ENCODE data around the gene INAFM2. TPM values are rescaled to one million over a fixed set of nuclear protein-coding genes. Genes with fewer than 3 reads are reported as not detected.

Gene INAFM2
- total RNA-seq, 1 donor from 2014 or later: 19.2 TPM

- Mint-ChIP-seq H3K27ac (no peak overlapping the region), H3K9me3 (no peaks in the 10 kb centered on the region), H3K4me3 (no peak overlapping the region), H3K27me3 (ENCODE audit: low read depth) (peaks cover 44% of the 10 kb centered on the region), H3K4me1 (peaks cover 30% of the 10 kb centered on the region), H3K36me3 (no peaks in the 10 kb centered on the region)
- no peak for DNase-seq (ENCODE audit: low spot score in 2 of 2, unreplicated experiment in 2 of 2)
- no peak for TF ChIP-seq CTCF (IDR thresholded peaks at IDR 0.05; ENCODE audit: unreplicated experiment)
These were observed 37.9 kb upstream of the INAFM2 start for GRCh38 chr15:40285554-40286011.

- peaks cover 29% of the 10 kb centered on the region for H3K4me1 Mint-ChIP-seq
- no peak for TF ChIP-seq CTCF (IDR thresholded peaks at IDR 0.05; ENCODE audit: unreplicated experiment)
- no peak overlapping the region for H3K4me3 Mint-ChIP-seq
- peaks cover 39% of the 10 kb centered on the region for H3K27me3 Mint-ChIP-seq (ENCODE audit: low read depth)
- H3K36me3 Mint-ChIP-seq: no peaks in the 10 kb centered on the region
- DNase-seq (ENCODE audit: low spot score in 2 of 2, unreplicated experiment in 2 of 2): no peak
- no peak overlapping the region for H3K27ac Mint-ChIP-seq
- no peaks in the 10 kb centered on the region for H3K9me3 Mint-ChIP-seq
These were observed 37.4 kb upstream of the INAFM2 start for GRCh38 chr15:40286061-40286532.

GRCh38 chr15:40286794-40287193 lies 36.7 kb upstream of the INAFM2 start:
- no peaks in the 10 kb centered on the region for H3K36me3 Mint-ChIP-seq
- peaks cover 28% of the 10 kb centered on the region for H3K4me1 Mint-ChIP-seq
- no peak overlapping the region for H3K27ac Mint-ChIP-seq
- no peak for TF ChIP-seq CTCF (IDR thresholded peaks at IDR 0.05; ENCODE audit: unreplicated experiment)
- H3K9me3 Mint-ChIP-seq: no peaks in the 10 kb centered on the region
- no peak overlapping the region for H3K4me3 Mint-ChIP-seq
- H3K27me3 Mint-ChIP-seq (ENCODE audit: low read depth): peaks cover 39% of the 10 kb centered on the region
- no peak for DNase-seq (ENCODE audit: low spot score in 2 of 2, unreplicated experiment in 2 of 2)

DNA sequence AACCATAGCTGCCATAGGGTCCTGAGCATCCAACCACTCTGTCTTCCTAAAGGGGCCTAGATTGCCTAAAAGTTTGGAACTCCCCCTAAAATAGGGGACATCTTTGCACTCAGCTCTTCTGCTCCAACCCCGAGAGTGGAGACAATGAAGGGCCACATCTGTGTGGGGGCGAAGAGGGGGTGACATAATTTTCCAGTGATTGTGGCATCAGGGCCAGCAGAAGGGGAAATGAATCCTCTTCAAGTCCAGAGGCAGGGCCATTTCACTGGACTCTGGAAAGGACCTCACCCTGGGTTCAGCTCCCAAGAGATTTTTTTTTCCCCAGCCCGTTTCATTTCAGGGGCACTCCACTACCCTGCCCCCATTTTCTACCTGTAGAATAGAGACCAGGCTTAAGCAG lies 36.0 kb upstream of the INAFM2 start:
- no peak for TF ChIP-seq CTCF (IDR thresholded peaks at IDR 0.05; ENCODE audit: unreplicated experiment)
- H3K27ac Mint-ChIP-seq: no peak overlapping the region
- H3K27me3 Mint-ChIP-seq (ENCODE audit: low read depth): peaks cover 45% of the 10 kb centered on the region
- no peaks in the 10 kb centered on the region for H3K36me3 Mint-ChIP-seq
- no peak for DNase-seq (ENCODE audit: low spot score in 2 of 2, unreplicated experiment in 2 of 2)
- H3K4me1 Mint-ChIP-seq: peaks cover 28% of the 10 kb centered on the region
- no peaks in the 10 kb centered on the region for H3K9me3 Mint-ChIP-seq
- H3K4me3 Mint-ChIP-seq: no peak overlapping the region

DNA sequence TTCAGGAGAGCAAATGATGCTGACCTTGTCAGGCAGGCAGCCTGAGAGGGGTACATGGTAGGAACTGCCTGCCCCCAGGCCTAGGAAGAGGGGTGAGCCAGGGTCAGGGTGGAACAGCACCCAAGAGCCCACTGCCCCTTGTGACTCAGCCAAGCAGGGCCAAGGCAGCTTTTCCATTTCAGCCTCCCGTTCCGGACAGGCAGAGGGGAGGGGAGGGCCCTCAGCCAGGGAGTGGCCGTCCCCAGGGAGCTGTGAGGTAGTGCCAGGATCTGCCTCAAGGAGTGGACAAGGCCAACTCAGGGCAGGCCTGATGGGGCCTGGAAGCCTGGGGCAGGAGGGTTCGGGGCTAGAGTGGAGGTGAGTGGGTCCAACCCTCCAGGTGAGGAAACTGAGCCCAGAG lies 35.5 kb upstream of the INAFM2 start:
- TF ChIP-seq CTCF (IDR thresholded peaks at IDR 0.05; ENCODE audit: unreplicated experiment): no peak
- Mint-ChIP-seq H3K36me3 (no peaks in the 10 kb centered on the region), H3K4me1 (peaks cover 28% of the 10 kb centered on the region), H3K9me3 (no peaks in the 10 kb centered on the region), H3K27me3 (ENCODE audit: low read depth) (peaks cover 45% of the 10 kb centered on the region), H3K27ac (no peak overlapping the region), H3K4me3 (no peak overlapping the region)
- no peak for DNase-seq (ENCODE audit: low spot score in 2 of 2, unreplicated experiment in 2 of 2)
